Parathyroid adenoma (tissue), 2 donors: ENCODE data around the gene AFF3.
"Not testable (repeated sequence)": the region's sequence is repeated elsewhere in the genome, so short reads cannot be mapped to it uniquely, and the experiment has no call there.

Experiments
- H2AFZ ChIP-seq: fragments of 300-600 bp; sonication (generic); one replicate; pipeline ENCODE4 v1.7.0; 2017; ENCODE audit warnings: antibody characterized with exemption, mild to moderate bottlenecking
- H3K27ac ChIP-seq: fragments of 300-600 bp; sonication (generic); one replicate; pipeline ENCODE4 v1.7.0; 2017
- H3K27me3 ChIP-seq: fragments of 300-600 bp; sonication (generic); one replicate; pipeline ENCODE4 v1.7.0; 2017; ENCODE audit warnings: low read length; ENCODE audit not compliant: control insufficient read depth, insufficient read depth
- H3K36me3 ChIP-seq: fragments of 300-600 bp; sonication (generic); one replicate; pipeline ENCODE4 v1.7.0; 2017; ENCODE audit warnings: low read length; ENCODE audit not compliant: control insufficient read depth, insufficient read depth
- H3K4me1 ChIP-seq: fragments of 300-600 bp; sonication (generic); one replicate; pipeline ENCODE4 v1.7.0; 2017; ENCODE audit warnings: control low read depth
- H3K4me2 ChIP-seq: fragments of 300-600 bp; sonication (generic); one replicate; pipeline ENCODE4 v1.7.0; 2017; ENCODE audit warnings: low read length
- H3K4me3 ChIP-seq: fragments of 300-600 bp; sonication (generic); one replicate; pipeline ENCODE4 v1.7.0; 2017; ENCODE audit warnings: low read depth, low read length
- H3K79me2 ChIP-seq: fragments of 300-600 bp; sonication (generic); one replicate; pipeline ENCODE4 v1.7.0; 2017; ENCODE audit warnings: control low read depth
- H3K9ac ChIP-seq: fragments of 300-600 bp; sonication (generic); one replicate; pipeline ENCODE4 v1.7.0; 2017; ENCODE audit warnings: mild to moderate bottlenecking
- H3K9me3 ChIP-seq: fragments of 300-600 bp; sonication (generic); one replicate; pipeline ENCODE4 v1.7.0; 2017; ENCODE audit warnings: low read length; ENCODE audit not compliant: control insufficient read depth
- CTCF ChIP-seq: fragments of 300-600 bp; sonication (generic); IDR thresholded peaks from one replicate; pipeline ENCODE4 v1.7.0; 2017; ENCODE audit warnings: antibody characterized with exemption, mild to moderate bottlenecking
- donor health status: primary hyperparathyroidism.

The AFF3 gene

DNA sequence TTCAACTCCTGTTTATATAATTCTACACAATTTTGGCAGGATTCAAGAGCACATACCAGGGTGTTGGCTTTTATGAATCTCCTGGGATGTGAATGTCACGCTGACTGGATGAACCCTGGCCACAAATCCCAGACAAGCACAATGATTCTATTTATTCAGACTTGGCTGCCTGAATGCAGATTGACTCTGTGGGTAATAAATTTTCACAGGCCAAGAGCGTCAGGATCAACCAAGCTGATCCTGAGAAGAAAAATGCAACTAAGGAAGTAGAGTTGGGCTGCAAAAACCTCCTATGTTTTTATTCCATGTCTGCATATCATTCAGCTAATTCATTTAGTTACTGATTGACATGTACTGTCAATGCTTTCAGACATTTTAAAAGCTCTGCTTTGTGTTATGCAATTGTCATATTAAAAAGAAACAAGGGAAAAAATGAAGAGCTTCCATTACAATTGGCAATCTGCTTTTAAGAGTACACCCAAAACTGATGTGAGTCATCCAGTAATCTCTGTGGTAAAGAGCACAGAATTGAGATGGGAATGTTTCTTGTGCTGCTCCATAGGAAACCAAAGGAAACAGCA, 479.5 kb downstream of the AFF3 start:
- no peaks in the 10 kb centered on the region for H3K36me3 ChIP-seq
- H3K4me3 ChIP-seq = no peak overlapping the region
- no peaks in the 10 kb centered on the region for H3K9me3 ChIP-seq
- H3K4me1 ChIP-seq = peaks cover 3% of the 10 kb centered on the region
- no peak overlapping the region for H3K4me2 ChIP-seq
- no peak for TF ChIP-seq CTCF
- H3K27me3 ChIP-seq = no peaks in the 10 kb centered on the region
- no peak overlapping the region for H2AFZ ChIP-seq
- no peak overlapping the region for H3K9ac ChIP-seq
- no peak overlapping the region for H3K27ac ChIP-seq
- H3K79me2 ChIP-seq = no peaks in the 10 kb centered on the region

DNA sequence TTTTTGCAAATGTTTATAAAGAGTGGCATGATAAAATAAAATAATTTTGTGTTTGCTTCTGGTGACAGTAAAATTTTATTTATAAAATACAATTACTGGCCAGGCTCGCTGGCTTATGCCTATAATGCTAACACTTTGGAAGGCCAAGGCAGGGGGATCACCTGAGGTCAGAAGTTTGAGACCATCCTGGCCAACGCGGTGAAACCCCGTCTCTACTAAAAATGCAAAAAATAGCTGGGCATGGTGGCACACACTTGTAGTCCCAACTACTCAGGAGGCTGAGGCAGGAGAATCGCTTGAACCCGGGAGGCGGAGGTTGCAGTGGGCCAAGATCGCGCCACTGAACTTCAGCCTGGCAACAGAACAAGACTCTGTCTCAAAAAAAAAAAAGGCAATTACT, 480.6 kb downstream of the AFF3 start:
- not testable (repeated sequence) for H3K4me2 ChIP-seq, H3K9me3 ChIP-seq, H3K79me2 ChIP-seq, H2AFZ ChIP-seq, H3K9ac ChIP-seq, H3K4me3 ChIP-seq, H3K27ac ChIP-seq, H3K27me3 ChIP-seq, H3K36me3 ChIP-seq
- peaks cover 13% of the 10 kb centered on the region for H3K4me1 ChIP-seq

GRCh38 chr2:99660616-99661406, 481.6 kb downstream of the AFF3 start:
- Histone ChIP-seq H3K4me2 (no peak overlapping the region), H3K4me1 (peaks cover 14% of the 10 kb centered on the region), H3K9me3 (no peaks in the 10 kb centered on the region), H3K9ac (no peak overlapping the region), H3K79me2 (no peaks in the 10 kb centered on the region), H3K27ac (no peak overlapping the region), H3K36me3 (no peaks in the 10 kb centered on the region), H3K27me3 (no peaks in the 10 kb centered on the region), H3K4me3 (no peak overlapping the region), H2AFZ (no peak overlapping the region)
- no peak for TF ChIP-seq CTCF

GRCh38 chr2:99659874-99660273, 482.5 kb downstream of the AFF3 start:
- H3K27me3 ChIP-seq = no peaks in the 10 kb centered on the region

More at GRCh38 chr2:99659874-99660273, 482.5 kb downstream of the AFF3 start:
- Histone ChIP-seq H2AFZ (no peak overlapping the region), H3K4me1 (peaks cover 14% of the 10 kb centered on the region), H3K9me3 (no peaks in the 10 kb centered on the region), H3K27ac (no peak overlapping the region), H3K36me3 (no peaks in the 10 kb centered on the region), H3K4me2 (no peak overlapping the region), H3K4me3 (no peak overlapping the region), H3K79me2 (no peaks in the 10 kb centered on the region), H3K9ac (no peak overlapping the region)
- no peak for TF ChIP-seq CTCF
